Karpas-422 (cell line): Measurements from ENCODE around the gene PNPO. TPM values are rescaled to one million over a fixed set of nuclear protein-coding genes. Genes with fewer than 3 reads are reported as not detected.

Experiments
- DNase-seq: peaks from one replicate; pipeline ENCODE4 v3.0.0-alpha.2; 2015
- H2AFZ ChIP-seq: fragments of 200-600 bp; sonication (generic); 2 replicates; pipeline ENCODE4 v1.6.1; 2014; ENCODE audit warnings: antibody characterized with exemption, low read length, mixed read lengths
- H3K27ac ChIP-seq: fragments of 200-600 bp; sonication (generic); 2 replicates; pipeline ENCODE4 v1.5.1; 2014; ENCODE audit warnings: mild to moderate bottlenecking, low read length, moderate library complexity
- H3K27me3 ChIP-seq: fragments of 200-600 bp; sonication (generic); 2 replicates; pipeline ENCODE4 v1.6.1; 2014; ENCODE audit warnings: low read length, mixed read lengths
- H3K36me3 ChIP-seq: fragments of 200-600 bp; sonication (generic); 2 replicates; pipeline ENCODE4 v1.6.1; 2014; ENCODE audit warnings: low read length, mixed read lengths; ENCODE audit not compliant: insufficient read depth
- H3K4me1 ChIP-seq: fragments of 200-600 bp; sonication (generic); 2 replicates; pipeline ENCODE4 v1.6.1; 2014; ENCODE audit warnings: mild to moderate bottlenecking, low read length, mixed read lengths
- H3K4me2 ChIP-seq: fragments of 200-600 bp; sonication (generic); 2 replicates; pipeline ENCODE4 v1.6.1; 2014; ENCODE audit warnings: low read length, low read depth, mild to moderate bottlenecking; ENCODE audit not compliant: poor library complexity, severe bottlenecking
- H3K4me3 ChIP-seq: fragments of 200-600 bp; sonication (generic); 2 replicates; pipeline ENCODE4 v1.5.1; 2014; ENCODE audit warnings: mild to moderate bottlenecking, antibody characterized with exemption, low read length, mixed read lengths
- H3K79me2 ChIP-seq: fragments of 200-600 bp; sonication (generic); 2 replicates; pipeline ENCODE4 v1.6.1; 2014; ENCODE audit warnings: mild to moderate bottlenecking, low read length, mixed read lengths
- H3K9ac ChIP-seq: fragments of 200-600 bp; sonication (generic); 2 replicates; pipeline ENCODE4 v1.6.0; 2014; ENCODE audit warnings: low read length
- H3K9me2 ChIP-seq: fragments of 200-600 bp; sonication (generic), shearing (Covaris generic); replicated peaks from 2 replicates; pipeline ENCODE4 v1.6.0; 2014; ENCODE audit warnings: mild to moderate bottlenecking, low read length, moderate library complexity; ENCODE audit not compliant: insufficient read depth
- H3K9me3 ChIP-seq: fragments of 300-700, 200-600 bp; sonication (generic); 2 replicates; pipeline ENCODE4 v1.6.1; 2014; ENCODE audit warnings: low read length, mixed read lengths
- H4K20me1 ChIP-seq: fragments of 200-600 bp; sonication (generic); 2 replicates; pipeline ENCODE4 v1.6.1; 2014; ENCODE audit warnings: mild to moderate bottlenecking, antibody characterized with exemption, low read length, low read depth; ENCODE audit not compliant: insufficient read depth
- total RNA-seq: library from RNA; depleted of rRNA; stranded (reverse); fragments of >200 nt; shearing (Covaris generic); gene quantifications from 2 replicates; pipeline ENCODE4 v1.2.3, GENCODE V29; 2014; ENCODE audit warnings: low replicate concordance

The PNPO gene
- total RNA-seq, 1 experiment from 2014 or later: 26.8 TPM

GRCh38 chr17:47898241-47898640 lies 43.1 kb upstream of the PNPO start:
- Histone ChIP-seq H3K4me1 (peaks cover 45% of the 10 kb centered on the region), H4K20me1 (no peaks in the 10 kb centered on the region), H3K4me2 (peak overlapping the region; percentile 76), H3K9me3 (no peaks in the 10 kb centered on the region), H3K27ac (no peak overlapping the region), H3K79me2 (peaks cover 62% of the 10 kb centered on the region), H3K27me3 (no peaks in the 10 kb centered on the region), H2AFZ (no peak overlapping the region), H3K4me3 (no peak overlapping the region), H3K36me3 (peaks cover 15% of the 10 kb centered on the region; the same call in 1 of the 2 replicates), H3K9me2 (no peaks in the 10 kb centered on the region), H3K9ac (no peak overlapping the region)
- no peak for DNase-seq

GRCh38 chr17:47899643-47900042 lies 41.7 kb upstream of the PNPO start:
- Histone ChIP-seq H4K20me1 (no peaks in the 10 kb centered on the region), H3K4me3 (no peak overlapping the region), H3K9ac (no peak overlapping the region), H3K27ac (no peak overlapping the region), H3K9me2 (no peaks in the 10 kb centered on the region), H3K36me3 (peaks cover 15% of the 10 kb centered on the region; the same call in 1 of the 2 replicates), H3K79me2 (peaks cover 65% of the 10 kb centered on the region), H3K9me3 (no peaks in the 10 kb centered on the region), H2AFZ (no peak overlapping the region), H3K4me1 (peaks cover 32% of the 10 kb centered on the region), H3K4me2 (no peak overlapping the region), H3K27me3 (no peaks in the 10 kb centered on the region)
- DNase-seq: no peak

GRCh38 chr17:47901423-47901822 lies 39.9 kb upstream of the PNPO start:
- H3K4me1 ChIP-seq: peaks cover 27% of the 10 kb centered on the region
- DNase-seq: no peak
- no peak overlapping the region for H3K4me3 ChIP-seq
- peaks cover 73% of the 10 kb centered on the region for H3K79me2 ChIP-seq
- no peak overlapping the region for H3K4me2 ChIP-seq
- H4K20me1 ChIP-seq: no peaks in the 10 kb centered on the region
- H2AFZ ChIP-seq: no peak overlapping the region
- H3K27me3 ChIP-seq: no peaks in the 10 kb centered on the region
- H3K9ac ChIP-seq: no peak overlapping the region
- no peaks in the 10 kb centered on the region for H3K9me2 ChIP-seq
- H3K36me3 ChIP-seq: peaks cover 15% of the 10 kb centered on the region; the same call in 1 of the 2 replicates
- no peak overlapping the region for H3K27ac ChIP-seq
- no peaks in the 10 kb centered on the region for H3K9me3 ChIP-seq

DNA sequence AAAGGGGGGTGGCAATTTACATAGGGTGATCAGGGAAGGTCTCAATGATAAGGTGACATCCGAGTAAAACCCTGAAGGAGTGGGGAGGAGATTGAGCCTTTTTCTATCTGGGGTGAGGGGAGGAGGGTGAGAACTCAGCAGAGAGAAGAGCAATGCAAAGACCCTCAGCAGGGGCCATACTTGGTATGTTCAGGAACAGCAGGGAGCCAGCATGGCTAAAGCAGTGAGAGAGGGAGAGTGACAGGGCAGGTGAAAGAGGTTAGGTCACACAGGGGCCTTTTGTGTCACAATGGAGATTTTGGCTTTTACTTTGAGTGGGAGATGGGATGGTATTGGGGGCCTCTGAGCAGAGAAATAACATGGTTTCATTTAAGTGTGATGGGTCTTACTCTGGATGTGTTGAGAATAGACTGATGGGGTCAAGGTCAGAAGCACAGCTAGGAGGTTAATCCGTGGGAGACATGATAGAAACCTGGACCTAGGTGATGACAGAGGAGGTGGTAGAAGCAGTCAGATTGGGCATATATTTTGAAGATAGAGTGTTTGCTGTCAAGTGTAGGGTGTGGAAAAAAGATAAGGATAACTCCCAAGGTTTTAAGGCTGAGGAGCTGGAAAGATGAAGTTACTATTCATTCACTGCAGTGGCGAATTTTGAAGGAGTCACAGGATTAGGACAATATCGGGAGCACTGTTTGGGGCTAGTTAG lies 39.2 kb upstream of the PNPO start:
- Histone ChIP-seq H2AFZ (no peak overlapping the region), H3K4me3 (no peak overlapping the region), H3K4me1 (peaks cover 25% of the 10 kb centered on the region), H3K36me3 (peaks cover 15% of the 10 kb centered on the region; the same call in 1 of the 2 replicates), H4K20me1 (no peaks in the 10 kb centered on the region), H3K9me2 (no peaks in the 10 kb centered on the region), H3K9ac (no peak overlapping the region), H3K79me2 (peaks cover 73% of the 10 kb centered on the region), H3K27me3 (no peaks in the 10 kb centered on the region), H3K9me3 (no peaks in the 10 kb centered on the region), H3K4me2 (no peak overlapping the region), H3K27ac (no peak overlapping the region)
- DNase-seq: no peak

DNA sequence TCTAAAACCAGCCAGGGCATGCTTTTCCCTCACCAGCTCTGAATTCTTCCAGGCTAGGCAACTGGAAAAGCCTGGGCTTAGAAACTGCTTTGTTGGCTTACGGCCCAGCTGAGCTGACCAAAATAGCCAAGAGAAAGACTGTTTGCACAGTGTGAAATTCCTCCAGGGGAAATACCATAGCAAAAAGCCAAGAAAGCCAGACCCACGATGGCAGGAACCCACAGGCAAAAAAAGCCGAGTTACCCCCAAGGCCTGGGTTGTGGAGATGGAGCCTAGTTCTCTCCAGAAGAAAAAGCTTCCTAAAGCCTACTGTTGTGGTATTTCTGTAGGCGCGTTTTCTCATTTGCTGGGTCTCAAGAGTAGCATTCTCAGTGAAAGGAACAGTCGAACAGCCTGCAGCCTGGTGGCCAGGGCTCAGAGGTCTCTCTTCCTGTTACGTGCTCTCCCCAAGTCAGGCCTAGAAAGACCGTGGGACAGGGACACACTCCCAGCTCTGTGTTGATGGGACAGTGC lies 36.1 kb upstream of the PNPO start:
- Histone ChIP-seq H3K36me3 (no peaks in the 10 kb centered on the region), H2AFZ (no peak overlapping the region), H3K9me3 (no peaks in the 10 kb centered on the region), H3K79me2 (peaks cover 65% of the 10 kb centered on the region), H3K4me3 (no peak overlapping the region), H3K9me2 (no peaks in the 10 kb centered on the region), H3K9ac (no peak overlapping the region), H3K27me3 (no peaks in the 10 kb centered on the region), H3K4me2 (no peak overlapping the region), H4K20me1 (no peaks in the 10 kb centered on the region), H3K27ac (no peak overlapping the region), H3K4me1 (peaks cover 15% of the 10 kb centered on the region)
- DNase-seq: no peak

- peaks cover 62% of the 10 kb centered on the region for H3K79me2 ChIP-seq
Measured at GRCh38 chr17:47906443-47906842, 34.9 kb upstream of the PNPO start.

DNA sequence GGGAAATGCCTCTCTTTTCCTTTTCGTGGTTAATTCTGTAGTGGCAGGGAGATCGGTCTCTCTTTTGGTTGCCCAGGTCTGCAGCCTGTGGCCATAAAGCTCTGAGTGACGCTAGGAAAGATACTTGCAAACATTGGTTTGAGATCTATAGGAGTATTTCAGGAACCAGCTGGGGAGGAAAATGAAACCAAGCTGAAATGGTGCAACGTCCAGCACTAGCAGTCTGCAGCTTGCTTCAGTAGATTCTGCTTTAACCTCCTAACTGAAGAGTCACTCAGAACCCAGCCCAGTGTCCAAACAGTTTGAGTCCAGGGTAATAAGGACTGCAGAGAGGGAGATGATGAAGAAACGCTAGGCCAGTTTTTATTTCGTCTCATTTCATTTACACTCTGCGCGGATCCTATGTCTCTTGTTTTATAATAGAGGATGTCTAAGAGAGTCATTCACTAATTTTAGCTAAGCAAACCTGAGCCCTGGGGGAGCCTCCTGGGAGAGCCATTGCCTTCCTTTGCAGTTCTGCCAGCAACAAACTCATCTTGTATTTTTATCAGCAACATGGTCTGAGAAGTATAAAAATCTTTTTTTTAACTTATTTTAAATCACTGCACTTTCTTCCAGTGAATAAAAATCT lies 33.3 kb upstream of the PNPO start:
- peaks cover 10% of the 10 kb centered on the region for H3K4me1 ChIP-seq
- H3K4me2 ChIP-seq: no peak overlapping the region
- H3K9me3 ChIP-seq: no peaks in the 10 kb centered on the region
- no peaks in the 10 kb centered on the region for H4K20me1 ChIP-seq
- H3K79me2 ChIP-seq: peaks cover 55% of the 10 kb centered on the region
- no peaks in the 10 kb centered on the region for H3K36me3 ChIP-seq
- H3K9ac ChIP-seq: no peak overlapping the region
- no peak for DNase-seq
- no peak overlapping the region for H3K27ac ChIP-seq
- no peaks in the 10 kb centered on the region for H3K9me2 ChIP-seq
- no peak overlapping the region for H2AFZ ChIP-seq
- H3K27me3 ChIP-seq: no peaks in the 10 kb centered on the region
- no peak overlapping the region for H3K4me3 ChIP-seq

More at GRCh38 chr17:47906443-47906842, 34.9 kb upstream of the PNPO start:
- Histone ChIP-seq H2AFZ (no peak overlapping the region), H3K4me3 (no peak overlapping the region), H3K9me3 (no peaks in the 10 kb centered on the region), H3K4me2 (no peak overlapping the region), H3K27me3 (no peaks in the 10 kb centered on the region), H4K20me1 (no peaks in the 10 kb centered on the region), H3K9ac (no peak overlapping the region), H3K4me1 (peaks cover 14% of the 10 kb centered on the region), H3K27ac (no peak overlapping the region), H3K36me3 (no peaks in the 10 kb centered on the region), H3K9me2 (no peaks in the 10 kb centered on the region)
- DNase-seq: no peak

GRCh38 chr17:47913050-47913449 lies 28.3 kb upstream of the PNPO start:
- Histone ChIP-seq H3K79me2 (peaks cover 27% of the 10 kb centered on the region), H3K9me2 (no peaks in the 10 kb centered on the region), H3K4me1 (peaks cover 1% of the 10 kb centered on the region), H3K4me2 (no peak overlapping the region), H4K20me1 (no peaks in the 10 kb centered on the region), H3K27me3 (no peaks in the 10 kb centered on the region), H3K9ac (no peak overlapping the region), H2AFZ (no peak overlapping the region), H3K27ac (no peak overlapping the region), H3K9me3 (no peaks in the 10 kb centered on the region), H3K4me3 (no peak overlapping the region), H3K36me3 (no peaks in the 10 kb centered on the region)
- no peak for DNase-seq
